Suprapubic skin (tissue), 3 donors: ENCODE measurements around the gene TMC3.

Source experiments
- CTCF ChIP-seq, 2 donors: fragments of 200-600 bp in 1 of 2; fragments of 450-650 bp in 1 of 2; sonication (generic) in 1 of 2; IDR thresholded peaks; one replicate each; pipeline ENCODE4 v1.5.1; 2016 to 2019; ENCODE audit warnings: antibody characterized with exemption in 2 of 2, mild to moderate bottlenecking in 1 of 2, moderate library complexity in 1 of 2
- POLR2A ChIP-seq, 2 donors: fragments of 450-650 bp; IDR thresholded peaks; one replicate each; pipeline ENCODE4 v1.6.1; 2017; ENCODE audit warnings: antibody characterized with exemption in 2 of 2, mild to moderate bottlenecking in 2 of 2, moderate library complexity in 2 of 2

GRCh38 chr15:81281766-81282605 is 92.0 kb downstream of the TMC3 start:
- TF ChIP-seq CTCF (IDR thresholded peaks at IDR 0.05) (no peak), POLR2A (IDR thresholded peaks at IDR 0.05) (no peak)
